ENCODE data around the gene UBB. TPM values are rescaled to one million over a fixed set of nuclear protein-coding genes. Genes with fewer than 3 reads are reported as not detected.

The UBB gene
- total and polyA plus RNA-seq, 9 of the 15 experiments (the other 6 are each of a cell fraction or from before 2014, with no cell fraction given): 1,069 to 4,143 (median 1,696) TPM

GRCh38 chr17:16415031-16415924, 34.4 kb downstream of the UBB start, which contains the start of gene TRPV2 (continued):
- TF ChIP-seq ZNF639 (CRISPR knock-in tag; conservative IDR thresholded peaks at IDR 0.05 in 1 of 2, IDR thresholded peaks at IDR 0.05 in 1 of 2) (no peak), CTBP1 (IDR thresholded peaks at IDR 0.05; ENCODE audit: borderline replicate concordance) (0 out of 2 replicates have a peak, but pooled peaks have one; percentile 26), EGR1 (conservative IDR thresholded peaks at IDR 0.05) (0 out of 2 replicates have a peak, but pooled peaks have one; percentile 21), MEIS2 (IDR thresholded peaks at IDR 0.05; ENCODE audit: partially characterized antibody) (peak; percentile 23), PRDM10 (IDR thresholded peaks at IDR 0.05; ENCODE audit: partially characterized antibody) (peak; percentile 22), POLR2B (IDR thresholded peaks at IDR 0.05; ENCODE audit: low read depth, partially characterized antibody) (peak; percentile 62), RBFOX2 (IDR thresholded peaks at IDR 0.05; ENCODE audit: low read depth, low read length) (peak; percentile 73), EP400 (IDR thresholded peaks at IDR 0.05) (peak; percentile 21), POLR2G (IDR thresholded peaks at IDR 0.05; ENCODE audit: low read depth, low read length) (peak; percentile 75)
- TF ChIP-seq, protein P1, sequence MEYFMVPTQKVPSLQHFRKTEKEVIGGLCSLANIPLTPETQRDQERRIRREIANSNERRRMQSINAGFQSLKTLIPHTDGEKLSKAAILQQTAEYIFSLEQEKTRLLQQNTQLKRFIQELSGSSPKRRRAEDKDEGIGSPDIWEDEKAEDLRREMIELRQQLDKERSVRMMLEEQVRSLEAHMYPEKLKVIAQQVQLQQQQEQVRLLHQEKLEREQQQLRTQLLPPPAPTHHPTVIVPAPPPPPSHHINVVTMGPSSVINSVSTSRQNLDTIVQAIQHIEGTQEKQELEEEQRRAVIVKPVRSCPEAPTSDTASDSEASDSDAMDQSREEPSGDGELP (CRISPR knock-in tag; IDR thresholded peaks at IDR 0.05; ENCODE audit: borderline replicate concordance): 0 out of 2 replicates have a peak, but pooled peaks have one; percentile 38
- TF ChIP-seq, protein P2, sequence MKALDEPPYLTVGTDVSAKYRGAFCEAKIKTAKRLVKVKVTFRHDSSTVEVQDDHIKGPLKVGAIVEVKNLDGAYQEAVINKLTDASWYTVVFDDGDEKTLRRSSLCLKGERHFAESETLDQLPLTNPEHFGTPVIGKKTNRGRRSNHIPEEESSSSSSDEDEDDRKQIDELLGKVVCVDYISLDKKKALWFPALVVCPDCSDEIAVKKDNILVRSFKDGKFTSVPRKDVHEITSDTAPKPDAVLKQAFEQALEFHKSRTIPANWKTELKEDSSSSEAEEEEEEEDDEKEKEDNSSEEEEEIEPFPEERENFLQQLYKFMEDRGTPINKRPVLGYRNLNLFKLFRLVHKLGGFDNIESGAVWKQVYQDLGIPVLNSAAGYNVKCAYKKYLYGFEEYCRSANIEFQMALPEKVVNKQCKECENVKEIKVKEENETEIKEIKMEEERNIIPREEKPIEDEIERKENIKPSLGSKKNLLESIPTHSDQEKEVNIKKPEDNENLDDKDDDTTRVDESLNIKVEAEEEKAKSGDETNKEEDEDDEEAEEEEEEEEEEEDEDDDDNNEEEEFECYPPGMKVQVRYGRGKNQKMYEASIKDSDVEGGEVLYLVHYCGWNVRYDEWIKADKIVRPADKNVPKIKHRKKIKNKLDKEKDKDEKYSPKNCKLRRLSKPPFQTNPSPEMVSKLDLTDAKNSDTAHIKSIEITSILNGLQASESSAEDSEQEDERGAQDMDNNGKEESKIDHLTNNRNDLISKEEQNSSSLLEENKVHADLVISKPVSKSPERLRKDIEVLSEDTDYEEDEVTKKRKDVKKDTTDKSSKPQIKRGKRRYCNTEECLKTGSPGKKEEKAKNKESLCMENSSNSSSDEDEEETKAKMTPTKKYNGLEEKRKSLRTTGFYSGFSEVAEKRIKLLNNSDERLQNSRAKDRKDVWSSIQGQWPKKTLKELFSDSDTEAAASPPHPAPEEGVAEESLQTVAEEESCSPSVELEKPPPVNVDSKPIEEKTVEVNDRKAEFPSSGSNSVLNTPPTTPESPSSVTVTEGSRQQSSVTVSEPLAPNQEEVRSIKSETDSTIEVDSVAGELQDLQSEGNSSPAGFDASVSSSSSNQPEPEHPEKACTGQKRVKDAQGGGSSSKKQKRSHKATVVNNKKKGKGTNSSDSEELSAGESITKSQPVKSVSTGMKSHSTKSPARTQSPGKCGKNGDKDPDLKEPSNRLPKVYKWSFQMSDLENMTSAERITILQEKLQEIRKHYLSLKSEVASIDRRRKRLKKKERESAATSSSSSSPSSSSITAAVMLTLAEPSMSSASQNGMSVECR (CRISPR knock-in tag; IDR thresholded peaks at IDR 0.05): peak; percentile 26; the same call in 1 of the 2 replicates

Data from K562 (cell line).